GM12878 (cell line): ENCODE data around the gene SLC1A1. TPM values are rescaled to one million over a fixed set of nuclear protein-coding genes. Genes with fewer than 3 reads are reported as not detected.

Source experiments
- ATAC-seq: fragments of 200-7000 bp; cut with Tn5 transposase; 3 replicates; pipeline ENCODE4 v1.9.1; 2020; ENCODE audit warnings: mild to moderate bottlenecking, moderate library complexity
- BruUV-seq: library from RNA; stranded (reverse); fragments of 400-500 nt; replicated peaks from 2 replicates; lab custom pipeline; 2021; lab: Mats Ljungman, UMichigan
- CTCF ChIA-PET: fragments of 300-600 bp; sonication (Branson Sonifier 250); formaldehyde crosslinking; extraction: SDS; loops from one replicate; lab custom pipeline; 2021; ENCODE audit warnings: inconsistent platforms; lab: Yijun Ruan, JAX
- POLR2A ChIA-PET: fragments of 350-600 bp; formaldehyde crosslinking; extraction: SDS; loops from one replicate; lab custom pipeline; 2021; ENCODE audit warnings: inconsistent platforms; lab: Charles Lee
- RAD21 ChIA-PET: fragments of 300-600 bp; sonication (Branson Sonifier 250); formaldehyde crosslinking; loops from one replicate; lab custom pipeline; 2023; ENCODE audit warnings: antibody characterized with exemption; ENCODE audit not compliant: unreplicated experiment; lab: Charles Lee
- SMC1A ChIA-PET: fragments of 300-600 bp; sonication (Branson Sonifier 250); formaldehyde crosslinking; loops from one replicate; lab custom pipeline; 2023; ENCODE audit not compliant: unreplicated experiment, uncharacterized antibody; lab: Charles Lee
- DNase-seq: peaks from one replicate; pipeline ENCODE4 v3.0.0-alpha.2; 2011; ENCODE audit warnings: low read depth, low spot score
- FAIRE-seq: peaks from 3 replicates; lab custom pipeline; 2011; peaks lifted over from hg19 to GRCh38; lab: Jason Lieb, UNC
- H2AFZ ChIP-seq: 2 replicates; pipeline ENCODE4 v1.6.0; 2011; ENCODE audit warnings: low read depth, low read length, control low read depth; ENCODE audit not compliant: control insufficient read depth
- H3K27ac ChIP-seq: 2 replicates; pipeline ENCODE4 v1.5.1; 2011; ENCODE audit warnings: control low read depth; ENCODE audit not compliant: control insufficient read depth, insufficient read depth
- H3K27me3 ChIP-seq, 2 experiments: replicated peaks in 1 of 2; 2 replicates each; pipeline versions ENCODE4 v1.6.0 to v1.6.1; 2011; ENCODE audit warnings: low read length in 1 of 2; ENCODE audit not compliant: control insufficient read depth in 2 of 2, insufficient read depth in 2 of 2
- H3K36me3 ChIP-seq, 2 experiments: 2 replicates each; pipeline ENCODE4 v1.5.1; 2011; ENCODE audit warnings: low read length in 1 of 2; ENCODE audit not compliant: control insufficient read depth in 2 of 2, insufficient read depth in 2 of 2
- H3K4me1 ChIP-seq: 2 replicates; pipeline ENCODE4 v1.6.1; 2011; ENCODE audit warnings: mild to moderate bottlenecking, low read length, moderate library complexity, mixed read lengths; ENCODE audit not compliant: control insufficient read depth, insufficient read depth
- H3K4me2 ChIP-seq: 2 replicates; pipeline ENCODE4 v1.6.0; 2011; ENCODE audit warnings: control low read depth; ENCODE audit not compliant: control insufficient read depth, insufficient read depth
- H3K4me3 ChIP-seq: fragments of 200-600 bp; sonication (generic); 2 replicates; pipeline ENCODE4 v1.5.1; 2016
- H3K79me2 ChIP-seq: 2 replicates; pipeline ENCODE4 v1.6.0; 2011; ENCODE audit warnings: low read length; ENCODE audit not compliant: control insufficient read depth, insufficient read depth
- H3K9ac ChIP-seq: 2 replicates; pipeline ENCODE4 v1.8.0; 2011; ENCODE audit warnings: low read length, control low read depth, mixed read lengths; ENCODE audit not compliant: control insufficient read depth, insufficient read depth
- H3K9me3 ChIP-seq: replicated peaks from 3 replicates; pipeline ENCODE4 v1.5.1; 2011; ENCODE audit warnings: mild to moderate bottlenecking, low read length; ENCODE audit not compliant: control insufficient read depth, insufficient read depth
- H4K20me1 ChIP-seq: 2 replicates; pipeline ENCODE4 v1.6.0; 2011; ENCODE audit not compliant: control insufficient read depth, insufficient read depth
- BRCA1 ChIP-seq: IDR thresholded peaks from 2 replicates; pipeline ENCODE4 v1.6.1; 2011; ENCODE audit warnings: low read depth, low read length, improper control_type of control experiment
- EED ChIP-seq: sonication (generic); IDR thresholded peaks from 2 replicates; pipeline ENCODE4 v1.6.1; 2016; ENCODE audit warnings: antibody characterized with exemption, low read depth
- ESRRA ChIP-seq: IDR thresholded peaks from 2 replicates; pipeline ENCODE4 v1.6.1; 2012; ENCODE audit warnings: mild to moderate bottlenecking, low read length, improper control_type of control experiment
- EZH2 ChIP-seq: IDR thresholded peaks from 2 replicates; pipeline ENCODE4 v1.6.1; 2012; ENCODE audit warnings: low read depth, mild to moderate bottlenecking, control low read depth, inconsistent platforms, low read length, borderline replicate concordance; ENCODE audit not compliant: control insufficient read depth
- RELA ChIP-seq: fragments of 450-650 bp; IDR thresholded peaks from 2 replicates; pipeline ENCODE4 v1.8.0; 2014; ENCODE audit warnings: borderline replicate concordance; ENCODE audit not compliant: partially characterized antibody
- YY1 ChIP-seq: IDR thresholded peaks from 2 replicates; pipeline ENCODE4 v1.6.1; 2011; ENCODE audit warnings: low read depth, mild to moderate bottlenecking, low read length
- WGBS: methylation state at CpG from one replicate; pipeline ENCODE4 v1.1.6; 2016; ENCODE audit warnings: low lambda C conversion rate; ENCODE audit not compliant: insufficient replicate concordance, insufficient coverage; ENCODE audit errors: missing lambda C conversion rate; 5-methylcytosine and 5-hydroxymethylcytosine counted together
- in situ Hi-C: fragments of 300-500 bp; cut with MboI; formaldehyde crosslinking; loops from 9 replicates; pipeline ENCODE4 v1.14.3; 2018; ENCODE audit warnings: mixed read lengths
- intact Hi-C: fragments of 100-400 bp; cut with micrococcal nuclease; formaldehyde crosslinking; loops from one replicate; pipeline ENCODE4 v1.14.2; 2022; ENCODE audit not compliant: unreplicated experiment
- polyA plus RNA-seq, 11 experiments: library from polyadenylated mRNA; depleted of rRNA in 4 of 11; unstranded in 6 of 11; stranded (reverse) in 5 of 11; fragments of >200 nt; fragmentation: Nextera tagmentation in 4 of 11; fragmentation: Illumina TruSeq in 1 of 11; extraction: Ambion mirVana in 4 of 11; extraction: Trizol in 1 of 11; gene quantifications; 1 replicate in 1 of 11; 2 replicates in 10 of 11; pipeline versions ENCODE4 v1.2.1 to v1.2.3, GENCODE V29; 2011 to 2016; ENCODE audit warnings: inconsistent platforms in 2 of 11, missing spikeins in 2 of 11, low read depth in 1 of 11
- total RNA-seq, 4 experiments: library from RNA; depleted of rRNA in 3 of 4; stranded (reverse); fragments of >200 nt in 3 of 4; fragmentation: Illumina TruSeq in 1 of 4; extraction: Trizol in 1 of 4; gene quantifications; 2 replicates each; pipeline versions ENCODE4 v1.2.1 to v1.2.3, GENCODE V29; 2013 to 2021
- TF ChIP-seq, protein P1 (sequence below): fragments of 450-650 bp; formaldehyde crosslinking; IDR thresholded peaks from 2 replicates; pipeline ENCODE4 v1.5.0; 2022; ENCODE audit warnings: mild to moderate bottlenecking, missing genetic modification characterization
- TF ChIP-seq, protein P2 (sequence below): fragments of 450-650 bp; IDR thresholded peaks from 2 replicates; pipeline ENCODE4 v1.6.1; 2018; ENCODE audit warnings: mild to moderate bottlenecking, low read depth, moderate library complexity; ENCODE audit not compliant: partially characterized antibody
- TF ChIP-seq, protein P3 (sequence below): fragments of 450-650 bp; IDR thresholded peaks from 2 replicates; pipeline ENCODE4 v1.6.1; 2017; ENCODE audit warnings: borderline replicate concordance
- TF ChIP-seq, protein P4 (sequence below): fragments of 450-650 bp; IDR thresholded peaks from 2 replicates; pipeline ENCODE4 v1.6.1; 2016; ENCODE audit warnings: mild to moderate bottlenecking

Gene SLC1A1
- total and polyA plus RNA-seq, 10 of the 15 experiments (the other 5 are each of a cell fraction or from before 2014, with no cell fraction given) = 4.2 to 24.9 (median 18.3) TPM

DNA sequence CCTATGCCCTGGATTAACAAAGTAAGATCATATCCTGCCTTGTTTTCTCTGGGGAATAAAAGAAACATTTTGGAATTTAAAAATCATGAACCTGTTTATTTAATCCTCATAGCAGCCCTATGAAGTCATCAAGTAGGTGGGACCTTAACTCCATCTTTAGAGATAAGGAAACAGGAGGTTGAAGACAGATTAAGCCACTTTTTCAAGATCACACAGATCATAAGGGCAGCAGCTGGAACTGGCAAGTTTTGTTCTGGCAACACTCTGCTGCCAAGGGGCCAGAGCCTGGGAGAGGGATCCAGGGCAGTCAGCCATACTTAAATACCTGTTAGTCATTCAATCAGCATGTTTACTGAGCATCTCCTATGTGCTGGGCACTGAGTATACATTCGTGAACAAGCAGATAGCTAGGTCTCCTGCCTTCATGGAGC, 63.7 kb downstream of the SLC1A1 start:
- Histone ChIP-seq H3K9ac (no peak overlapping the region), H3K27me3 (no peaks in the 10 kb centered on the region), H3K4me1 (peaks cover 5% of the 10 kb centered on the region; the same call in 1 of the 2 replicates), H2AFZ (no peak overlapping the region), H3K4me3 (no peak overlapping the region), H3K36me3 (no peaks in the 10 kb centered on the region; a peak in 1 of 4 replicates), H3K79me2 (no peaks in the 10 kb centered on the region), H4K20me1 (no peaks in the 10 kb centered on the region), H3K9me3 (no peaks in the 10 kb centered on the region), H3K27ac (no peak overlapping the region), H3K4me2 (no peak overlapping the region)
- POLR2A ChIA-PET = no interaction called here
- no peak for FAIRE-seq
- CTCF ChIA-PET = interaction anchor here (1.0 to 1.5 kb wide), 2 partner anchors 11 to 167 kb away, joined by 3 read pairs; no protein-coding TSS in a partner anchor
- intact Hi-C loops = no loop called here
- in situ Hi-C loops = no loop called here
- 100% methylated on average over 1 of the region's 1 CpG for WGBS
- ATAC-seq = no peak
- DNase-seq = no peak
- SMC1A ChIA-PET = interaction anchor here (1.5 to 6.2 kb wide), 2 partner anchors 43 to 173 kb away, joined by 3 to 63 read pairs; no protein-coding TSS in a partner anchor
- no TSS peak for BruUV-seq
- RAD21 ChIA-PET = no interaction called here
- TF ChIP-seq, protein P1, sequence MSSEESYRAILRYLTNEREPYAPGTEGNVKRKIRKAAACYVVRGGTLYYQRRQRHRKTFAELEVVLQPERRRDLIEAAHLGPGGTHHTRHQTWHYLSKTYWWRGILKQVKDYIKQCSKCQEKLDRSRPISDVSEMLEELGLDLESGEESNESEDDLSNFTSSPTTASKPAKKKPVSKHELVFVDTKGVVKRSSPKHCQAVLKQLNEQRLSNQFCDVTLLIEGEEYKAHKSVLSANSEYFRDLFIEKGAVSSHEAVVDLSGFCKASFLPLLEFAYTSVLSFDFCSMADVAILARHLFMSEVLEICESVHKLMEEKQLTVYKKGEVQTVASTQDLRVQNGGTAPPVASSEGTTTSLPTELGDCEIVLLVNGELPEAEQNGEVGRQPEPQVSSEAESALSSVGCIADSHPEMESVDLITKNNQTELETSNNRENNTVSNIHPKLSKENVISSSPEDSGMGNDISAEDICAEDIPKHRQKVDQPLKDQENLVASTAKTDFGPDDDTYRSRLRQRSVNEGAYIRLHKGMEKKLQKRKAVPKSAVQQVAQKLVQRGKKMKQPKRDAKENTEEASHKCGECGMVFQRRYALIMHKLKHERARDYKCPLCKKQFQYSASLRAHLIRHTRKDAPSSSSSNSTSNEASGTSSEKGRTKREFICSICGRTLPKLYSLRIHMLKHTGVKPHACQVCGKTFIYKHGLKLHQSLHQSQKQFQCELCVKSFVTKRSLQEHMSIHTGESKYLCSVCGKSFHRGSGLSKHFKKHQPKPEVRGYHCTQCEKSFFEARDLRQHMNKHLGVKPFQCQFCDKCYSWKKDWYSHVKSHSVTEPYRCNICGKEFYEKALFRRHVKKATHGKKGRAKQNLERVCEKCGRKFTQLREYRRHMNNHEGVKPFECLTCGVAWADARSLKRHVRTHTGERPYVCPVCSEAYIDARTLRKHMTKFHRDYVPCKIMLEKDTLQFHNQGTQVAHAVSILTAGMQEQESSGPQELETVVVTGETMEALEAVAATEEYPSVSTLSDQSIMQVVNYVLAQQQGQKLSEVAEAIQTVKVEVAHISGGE = no peak
- TF ChIP-seq, protein P2, sequence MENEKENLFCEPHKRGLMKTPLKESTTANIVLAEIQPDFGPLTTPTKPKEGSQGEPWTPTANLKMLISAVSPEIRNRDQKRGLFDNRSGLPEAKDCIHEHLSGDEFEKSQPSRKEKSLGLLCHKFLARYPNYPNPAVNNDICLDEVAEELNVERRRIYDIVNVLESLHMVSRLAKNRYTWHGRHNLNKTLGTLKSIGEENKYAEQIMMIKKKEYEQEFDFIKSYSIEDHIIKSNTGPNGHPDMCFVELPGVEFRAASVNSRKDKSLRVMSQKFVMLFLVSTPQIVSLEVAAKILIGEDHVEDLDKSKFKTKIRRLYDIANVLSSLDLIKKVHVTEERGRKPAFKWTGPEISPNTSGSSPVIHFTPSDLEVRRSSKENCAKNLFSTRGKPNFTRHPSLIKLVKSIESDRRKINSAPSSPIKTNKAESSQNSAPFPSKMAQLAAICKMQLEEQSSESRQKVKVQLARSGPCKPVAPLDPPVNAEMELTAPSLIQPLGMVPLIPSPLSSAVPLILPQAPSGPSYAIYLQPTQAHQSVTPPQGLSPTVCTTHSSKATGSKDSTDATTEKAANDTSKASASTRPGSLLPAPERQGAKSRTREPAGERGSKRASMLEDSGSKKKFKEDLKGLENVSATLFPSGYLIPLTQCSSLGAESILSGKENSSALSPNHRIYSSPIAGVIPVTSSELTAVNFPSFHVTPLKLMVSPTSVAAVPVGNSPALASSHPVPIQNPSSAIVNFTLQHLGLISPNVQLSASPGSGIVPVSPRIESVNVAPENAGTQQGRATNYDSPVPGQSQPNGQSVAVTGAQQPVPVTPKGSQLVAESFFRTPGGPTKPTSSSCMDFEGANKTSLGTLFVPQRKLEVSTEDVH = no peak
- TF ChIP-seq EZH2 (no peak), BRCA1 (no peak), RELA (no peak), EED (no peak), YY1 (no peak), ESRRA (no peak)
- TF ChIP-seq, protein P3, sequence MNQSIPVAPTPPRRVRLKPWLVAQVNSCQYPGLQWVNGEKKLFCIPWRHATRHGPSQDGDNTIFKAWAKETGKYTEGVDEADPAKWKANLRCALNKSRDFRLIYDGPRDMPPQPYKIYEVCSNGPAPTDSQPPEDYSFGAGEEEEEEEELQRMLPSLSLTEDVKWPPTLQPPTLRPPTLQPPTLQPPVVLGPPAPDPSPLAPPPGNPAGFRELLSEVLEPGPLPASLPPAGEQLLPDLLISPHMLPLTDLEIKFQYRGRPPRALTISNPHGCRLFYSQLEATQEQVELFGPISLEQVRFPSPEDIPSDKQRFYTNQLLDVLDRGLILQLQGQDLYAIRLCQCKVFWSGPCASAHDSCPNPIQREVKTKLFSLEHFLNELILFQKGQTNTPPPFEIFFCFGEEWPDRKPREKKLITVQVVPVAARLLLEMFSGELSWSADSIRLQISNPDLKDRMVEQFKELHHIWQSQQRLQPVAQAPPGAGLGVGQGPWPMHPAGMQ = no peak
- TF ChIP-seq, protein P4, sequence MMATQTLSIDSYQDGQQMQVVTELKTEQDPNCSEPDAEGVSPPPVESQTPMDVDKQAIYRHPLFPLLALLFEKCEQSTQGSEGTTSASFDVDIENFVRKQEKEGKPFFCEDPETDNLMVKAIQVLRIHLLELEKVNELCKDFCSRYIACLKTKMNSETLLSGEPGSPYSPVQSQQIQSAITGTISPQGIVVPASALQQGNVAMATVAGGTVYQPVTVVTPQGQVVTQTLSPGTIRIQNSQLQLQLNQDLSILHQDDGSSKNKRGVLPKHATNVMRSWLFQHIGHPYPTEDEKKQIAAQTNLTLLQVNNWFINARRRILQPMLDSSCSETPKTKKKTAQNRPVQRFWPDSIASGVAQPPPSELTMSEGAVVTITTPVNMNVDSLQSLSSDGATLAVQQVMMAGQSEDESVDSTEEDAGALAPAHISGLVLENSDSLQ = no peak
